ENCODE measurements around the gene CPLX1. TPM values are rescaled to one million over a fixed set of nuclear protein-coding genes. Genes with fewer than 3 reads are reported as not detected.
A peak's percentile ranks its signal among the peaks of the same experiment; 100 is the strongest.
"Not testable (repeated sequence)": the region's sequence is repeated elsewhere in the genome, so short reads cannot be mapped to it uniquely, and the experiment has no call there.

Gene CPLX1
- total RNA-seq, 1 donor from 2014 or later = 1.6 TPM

GRCh38 chr4:819401-820229 is 6.3 kb downstream of the CPLX1 start:
- DNase-seq = no peak

GRCh38 chr4:818106-818921 is 7.6 kb downstream of the CPLX1 start:
- no peak for DNase-seq

DNA sequence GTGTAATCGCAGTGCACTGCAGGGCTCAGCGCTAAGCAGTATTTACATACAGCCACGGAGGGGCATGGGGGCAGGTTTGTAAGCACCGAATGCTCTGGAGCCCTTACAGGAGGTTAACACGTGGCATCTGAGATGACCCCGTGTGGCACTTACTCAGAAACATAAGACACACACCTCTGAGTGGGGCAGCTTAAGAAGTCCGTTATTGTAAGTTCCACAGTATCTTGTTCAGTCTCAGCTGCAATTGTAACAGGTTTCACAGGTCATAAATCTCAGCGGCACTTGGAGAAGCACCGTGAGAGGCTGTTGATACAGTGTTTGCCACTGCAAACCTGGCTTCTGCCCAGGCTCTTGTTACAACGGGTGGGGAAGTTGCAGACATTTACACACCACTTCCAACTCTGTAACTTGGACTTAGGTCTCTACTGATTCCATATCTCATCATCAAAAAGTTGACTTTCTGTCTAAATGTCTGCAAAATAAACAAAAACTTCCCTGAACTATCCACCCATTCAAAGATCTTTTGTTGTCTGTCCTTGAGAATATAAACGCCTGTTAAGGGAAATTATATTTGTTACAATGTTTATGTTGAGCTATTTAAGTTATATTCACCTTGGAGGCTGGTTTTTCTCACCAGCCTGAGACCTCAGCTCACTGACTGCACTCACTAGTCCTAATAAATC is 10.3 kb downstream of the CPLX1 start:
- no peak for DNase-seq

DNA sequence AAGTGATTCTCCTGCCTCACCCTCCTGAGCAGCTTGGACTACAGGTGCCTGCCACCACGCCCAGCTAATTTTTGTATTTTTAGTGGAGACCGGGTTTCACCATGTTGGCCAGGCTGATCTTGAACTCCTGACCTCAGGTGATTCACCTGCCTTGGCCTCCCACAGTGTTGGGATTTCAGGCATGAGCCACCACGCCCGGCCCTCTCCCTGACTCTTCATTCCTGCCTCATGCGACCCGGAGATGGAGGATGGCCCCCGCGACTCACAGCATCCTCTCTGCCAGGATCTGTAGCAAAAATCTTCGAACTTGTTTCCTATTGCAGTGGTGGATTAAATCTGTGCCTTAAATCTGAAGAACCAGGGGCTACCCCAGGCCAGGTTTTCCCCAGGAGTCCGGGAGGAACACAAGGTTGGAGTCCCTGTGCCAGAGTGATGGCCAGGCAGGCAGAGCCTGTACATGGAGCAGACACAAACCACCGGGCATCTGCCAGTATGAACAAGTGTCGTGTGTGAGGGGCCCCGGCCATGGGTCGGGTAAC is 11.5 kb downstream of the CPLX1 start:
- no peak for DNase-seq

GRCh38 chr4:813900-814299 is 12.0 kb downstream of the CPLX1 start:
- DNase-seq = no peak

- peak; percentile 35 for DNase-seq
Observed at GRCh38 chr4:808860-809570, 16.9 kb downstream of the CPLX1 start.

DNA sequence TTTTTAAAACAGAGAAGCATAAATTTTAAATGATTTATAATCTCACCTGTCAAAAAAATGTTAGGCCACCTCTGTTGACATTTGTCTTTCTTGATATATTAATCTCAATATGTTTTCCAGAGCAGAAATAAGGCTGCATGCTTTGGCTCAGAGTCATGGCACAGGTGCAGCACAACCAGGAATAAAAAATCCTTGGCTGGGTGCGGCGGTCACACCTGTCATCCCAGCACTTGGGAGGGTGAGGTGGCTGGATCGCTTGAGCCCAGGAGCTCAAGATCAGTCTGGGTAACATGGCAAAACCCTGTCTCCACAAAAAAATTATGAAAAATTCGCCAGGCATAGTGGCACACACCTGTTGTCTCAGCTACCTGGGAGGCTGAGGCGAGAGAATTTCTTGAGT is 18.1 kb downstream of the CPLX1 start:
- no peak for DNase-seq

- DNase-seq = not testable (repeated sequence)
Observed at GRCh38 chr4:806979-807378, 18.9 kb downstream of the CPLX1 start.

DNA sequence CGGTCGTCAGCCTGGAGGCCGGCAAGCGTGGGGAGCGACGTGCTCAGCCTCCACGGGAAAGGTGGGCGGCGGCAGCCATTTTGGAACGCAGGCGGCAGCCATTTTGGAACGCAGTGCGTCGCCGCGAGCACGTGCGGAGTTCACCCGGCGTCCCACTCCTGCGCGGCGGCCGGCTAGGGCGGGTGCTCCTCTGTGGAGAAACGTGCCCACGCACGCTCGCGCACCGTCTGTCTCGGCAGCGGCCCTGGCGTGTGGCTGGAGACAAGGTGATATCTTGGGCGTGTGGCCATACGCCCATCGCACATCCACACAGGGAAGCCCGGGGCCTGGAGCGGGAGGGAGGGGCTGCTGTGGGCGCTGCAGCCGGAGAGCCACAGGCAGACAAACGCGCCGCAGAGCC is 21.1 kb downstream of the CPLX1 start:
- no peak for DNase-seq

- DNase-seq = no peak
Observed at GRCh38 chr4:803884-804283, 22.0 kb downstream of the CPLX1 start.

GRCh38 chr4:801436-802124 is 24.3 kb downstream of the CPLX1 start:
- no peak for DNase-seq

- DNase-seq = no peak
Observed at GRCh38 chr4:797066-797465, 28.9 kb downstream of the CPLX1 start.

GRCh38 chr4:796206-796605 is 29.7 kb downstream of the CPLX1 start:
- no peak for DNase-seq

GRCh38 chr4:795726-796119 is 30.2 kb downstream of the CPLX1 start:
- DNase-seq = no peak

DNA sequence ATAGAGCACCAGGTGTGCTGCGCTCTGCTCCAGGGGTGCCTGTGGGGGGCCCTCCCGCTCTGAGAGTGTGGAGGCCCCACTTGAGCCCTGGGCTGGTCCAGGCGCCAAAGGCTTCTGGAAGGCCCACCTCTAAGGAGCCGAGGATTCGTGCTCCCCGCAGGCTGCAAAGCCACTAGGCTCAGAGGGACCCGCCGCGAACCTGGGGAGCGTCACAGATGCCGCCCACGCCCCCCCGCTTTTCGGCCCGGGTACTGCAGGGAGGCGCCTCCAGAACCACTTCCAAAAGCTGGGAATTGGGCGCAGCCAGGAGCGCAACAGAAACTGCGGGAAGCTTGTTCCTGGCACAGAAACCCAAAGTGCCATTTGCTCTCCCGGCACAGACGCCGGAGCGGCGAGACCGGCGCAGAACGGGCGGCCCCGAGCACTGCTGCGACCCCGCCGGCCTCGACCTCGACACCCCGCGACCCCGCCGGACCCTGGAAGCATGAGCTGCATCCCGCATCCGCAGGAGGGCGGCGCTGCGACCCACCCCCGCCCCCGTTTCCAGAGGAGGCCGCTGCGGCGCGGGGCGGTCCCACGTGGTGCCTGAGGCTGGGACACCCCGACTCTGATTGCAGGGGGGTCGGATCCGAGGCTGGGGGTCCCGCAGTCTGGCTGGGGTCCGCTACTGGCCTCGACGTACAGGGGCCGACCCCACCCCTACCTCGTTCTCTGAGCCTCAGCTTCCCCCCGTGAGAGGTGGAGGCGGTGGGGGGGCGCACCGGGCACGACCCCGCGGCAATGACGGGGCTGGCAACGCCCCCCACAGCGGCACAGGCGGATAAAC is 30.8 kb downstream of the CPLX1 start:
- DNase-seq = peak; percentile 38

- DNase-seq = no peak
Observed at GRCh38 chr4:793941-794621, 31.8 kb downstream of the CPLX1 start.

GRCh38 chr4:793093-793861 is 32.7 kb downstream of the CPLX1 start:
- DNase-seq = peak; percentile 24

DNA sequence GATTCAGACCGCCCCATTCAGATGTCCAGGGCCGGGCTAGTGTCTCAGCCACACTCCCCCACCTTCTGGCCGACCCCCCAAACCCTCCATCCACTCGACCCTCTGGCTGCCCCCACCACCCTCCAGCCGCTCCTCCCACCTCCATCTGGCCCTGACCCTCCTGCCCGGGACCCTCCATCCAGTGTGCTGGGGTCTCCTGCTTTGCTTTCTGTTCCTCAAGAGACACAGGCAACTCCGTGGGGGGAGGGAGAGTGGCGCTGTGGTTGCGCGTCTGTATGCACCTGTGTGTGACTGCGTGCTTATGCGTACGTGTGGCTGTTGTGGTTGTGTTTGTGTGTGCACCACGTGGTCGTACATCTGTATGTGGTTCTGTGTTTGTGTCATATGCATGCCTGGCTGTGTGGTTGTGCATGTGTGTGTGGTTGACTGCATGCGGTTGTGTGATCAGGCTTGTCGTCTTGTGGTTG is 33.3 kb downstream of the CPLX1 start:
- no peak for DNase-seq
